Activated CD4-positive, alpha-beta T cell treated with anti-CD3 and anti-CD28 coated beads, Interleukin-2, amount 50 U/mL, for 48 hours (primary cell): ENCODE data around the gene CELA2A.
"Not testable (repeated sequence)": the region's sequence is repeated elsewhere in the genome, so short reads cannot be mapped to it uniquely, and the experiment has no call there.

Source experiments
- DNase-seq, 2 experiments: peaks; one replicate each; pipeline ENCODE4 v3.0.0-alpha.2; 2020

CELA2A gene

DNA sequence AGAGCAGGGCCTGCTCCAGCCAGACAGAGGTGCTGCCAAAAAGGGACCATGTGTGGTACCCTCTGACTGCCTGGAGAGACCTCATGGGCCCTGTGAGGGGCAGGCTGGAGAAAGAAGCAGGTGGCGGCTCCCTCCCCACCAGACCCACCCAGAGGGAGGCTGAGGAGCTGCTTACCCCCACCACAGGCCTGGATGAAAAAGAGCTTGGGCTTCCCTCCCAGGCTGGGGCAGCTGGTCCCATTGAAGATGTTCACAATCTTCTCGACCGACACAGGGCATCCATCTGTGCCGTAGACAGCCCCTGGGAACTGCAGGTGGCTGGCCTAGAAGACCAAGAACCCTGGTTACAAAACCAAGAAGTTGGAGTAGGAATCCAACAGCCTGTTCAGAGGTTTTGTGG, 47.9 kb downstream of the CELA2A start:
- no peak for DNase-seq

GRCh38 chr1:15506831-15507230, 50.3 kb downstream of the CELA2A start:
- no peak for DNase-seq

DNA sequence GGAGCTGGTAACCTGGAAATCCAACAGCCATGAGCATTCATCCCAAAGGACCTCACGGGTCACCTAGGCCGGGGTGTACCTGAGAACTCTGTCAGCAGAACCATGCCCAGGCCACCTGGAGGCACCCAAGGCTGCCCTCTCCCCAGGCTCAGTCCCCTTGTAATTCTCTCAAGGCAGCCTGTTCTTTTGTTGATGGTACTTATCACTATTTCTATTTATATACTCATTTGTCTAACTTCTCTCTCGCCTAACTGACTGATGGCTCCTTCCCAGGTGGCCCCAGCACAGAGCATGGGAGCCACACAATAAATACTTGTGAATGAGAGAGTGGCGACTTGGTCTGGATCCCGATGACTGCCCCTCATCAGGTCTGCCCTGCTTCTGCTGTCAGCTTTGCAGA, 50.7 kb downstream of the CELA2A start:
- no peak for DNase-seq

GRCh38 chr1:15508700-15509487, 52.4 kb downstream of the CELA2A start:
- DNase-seq: no peak

DNA sequence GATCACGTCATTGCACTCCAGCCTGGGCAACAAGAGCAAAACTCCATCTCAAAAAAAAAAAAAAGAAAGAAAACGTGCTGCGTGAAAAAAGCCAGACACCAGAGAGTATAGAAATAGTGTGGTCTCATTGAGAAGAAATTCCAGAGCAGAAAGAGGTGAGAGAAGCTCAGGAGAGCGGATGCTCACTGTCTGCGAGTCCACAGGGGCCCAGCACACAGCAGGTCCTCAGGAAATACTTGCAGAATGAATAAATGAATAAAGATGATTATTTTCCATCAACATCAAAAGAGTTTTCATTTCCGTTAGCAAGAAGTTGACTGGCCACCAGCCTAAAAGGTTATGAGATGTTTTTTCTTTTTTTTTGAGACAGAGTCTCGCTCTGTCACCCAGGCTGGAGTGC, 53.1 kb downstream of the CELA2A start:
- DNase-seq: no peak

GRCh38 chr1:15510611-15511405, 54.3 kb downstream of the CELA2A start:
- no peak for DNase-seq

- no peak for DNase-seq
These were observed 56.7 kb downstream of the CELA2A start for GRCh38 chr1:15513192-15513591.

- DNase-seq: no peak
These were observed 57.4 kb downstream of the CELA2A start for GRCh38 chr1:15513919-15514318.

- not testable (repeated sequence) for DNase-seq
These were observed 58.0 kb downstream of the CELA2A start for GRCh38 chr1:15514557-15514956.

- DNase-seq: no peak
These were observed 58.6 kb downstream of the CELA2A start for GRCh38 chr1:15515022-15515663.

DNA sequence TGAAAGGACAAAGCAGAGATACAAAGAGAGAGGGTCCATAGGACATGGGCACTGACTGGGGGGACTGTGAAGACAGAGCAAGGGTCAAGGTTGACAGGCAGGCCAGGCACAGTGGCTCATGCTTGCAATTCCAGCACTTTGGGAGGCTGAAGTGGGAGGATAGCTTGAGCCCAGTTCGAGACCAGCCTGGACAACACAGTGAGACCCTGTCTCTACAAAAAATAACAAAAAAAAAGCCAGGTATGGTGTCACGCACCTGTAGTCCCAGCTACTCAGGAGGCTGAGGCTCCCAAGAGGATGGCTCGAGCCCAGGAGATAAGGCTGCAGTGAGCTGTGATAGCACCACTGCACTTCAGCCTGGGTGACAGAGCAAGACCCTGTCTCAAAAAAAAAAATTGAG, 63.1 kb downstream of the CELA2A start:
- no peak for DNase-seq

DNA sequence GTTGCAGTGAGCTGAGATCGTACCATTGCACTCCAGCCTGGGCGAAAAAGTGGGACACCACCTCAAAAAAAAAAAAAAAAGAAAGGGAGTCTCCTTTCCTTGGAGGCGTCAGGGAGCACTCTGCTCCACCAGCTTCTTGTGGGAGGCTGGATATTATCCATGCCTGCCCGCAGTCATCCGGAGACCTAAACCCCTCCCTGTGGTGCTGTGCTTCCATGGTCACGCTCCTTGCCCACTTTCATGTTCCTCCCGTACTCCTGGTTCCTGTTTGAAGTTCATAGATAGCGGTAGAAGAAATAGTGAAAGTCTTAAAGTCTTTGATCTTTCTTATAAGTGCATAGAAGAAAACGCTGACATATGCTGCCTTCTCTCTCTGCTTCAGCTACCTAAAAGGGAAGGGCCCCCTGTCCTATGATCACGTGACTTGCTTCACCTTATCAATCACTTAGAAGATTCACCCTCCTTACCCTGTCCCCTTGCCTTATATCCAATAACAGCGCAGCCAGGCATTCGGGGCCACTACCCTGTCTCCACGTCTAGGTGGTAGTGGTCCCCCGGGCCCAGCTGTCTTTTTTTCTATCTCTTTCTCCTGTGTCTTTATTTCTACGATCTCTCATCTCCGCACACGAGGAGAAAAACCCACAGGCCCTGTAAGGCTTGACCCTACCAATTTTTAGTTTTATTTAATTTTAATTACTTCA, 64.8 kb downstream of the CELA2A start:
- DNase-seq: not testable (repeated sequence)
